ENCODE results near the gene ARFGAP2.

DNA sequence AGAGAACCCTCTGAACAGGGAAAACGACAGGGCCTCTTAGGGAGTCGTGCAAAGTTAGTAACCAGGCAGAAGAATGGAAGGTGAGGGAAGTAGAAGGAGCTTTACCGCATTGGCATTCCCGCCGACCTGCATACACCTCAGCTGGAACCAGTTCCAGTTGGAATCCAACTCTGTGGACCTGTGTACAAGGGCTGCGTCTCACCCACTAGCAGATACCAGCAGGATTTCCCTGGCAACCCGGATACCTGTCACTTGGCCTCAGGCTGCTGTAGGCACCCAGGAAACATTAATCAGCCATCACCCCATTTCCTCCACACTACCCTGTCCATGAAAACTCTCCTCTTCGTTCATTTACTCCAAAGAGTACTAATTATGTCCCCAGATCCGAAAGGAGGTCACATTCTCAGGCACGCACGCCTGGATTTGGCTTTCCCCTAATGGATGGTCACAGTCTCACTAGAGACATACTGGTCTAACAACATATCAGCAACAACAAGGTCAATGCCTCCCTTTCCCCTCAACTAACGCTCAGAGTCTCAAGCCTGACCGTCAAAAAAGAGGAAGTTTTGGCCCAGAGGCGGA is 842 bp downstream of the ARFGAP2 start:
- TF ChIP-seq EZH2 (IDR thresholded peaks at IDR 0.05): no peak
- TF ChIP-seq POLR2AphosphoS5 (IDR thresholded peaks at IDR 0.05; ENCODE audit: borderline replicate concordance, low read depth, low read length): no peak
- TF ChIP-seq FOXP2 (optimal IDR thresholded peaks at IDR 0.05; ENCODE audit: control extremely low read depth, extremely low read length, insufficient read depth): no peak
